IPS-NIHi7 (cell line): Measurements from ENCODE around the gene ATP2B3.

Experiments
- DNase-seq: peaks from one replicate; pipeline ENCODE4 v3.0.0; 2012; ENCODE audit warnings: mixed read lengths; ENCODE audit errors: extremely low spot score

Gene ATP2B3

DNA sequence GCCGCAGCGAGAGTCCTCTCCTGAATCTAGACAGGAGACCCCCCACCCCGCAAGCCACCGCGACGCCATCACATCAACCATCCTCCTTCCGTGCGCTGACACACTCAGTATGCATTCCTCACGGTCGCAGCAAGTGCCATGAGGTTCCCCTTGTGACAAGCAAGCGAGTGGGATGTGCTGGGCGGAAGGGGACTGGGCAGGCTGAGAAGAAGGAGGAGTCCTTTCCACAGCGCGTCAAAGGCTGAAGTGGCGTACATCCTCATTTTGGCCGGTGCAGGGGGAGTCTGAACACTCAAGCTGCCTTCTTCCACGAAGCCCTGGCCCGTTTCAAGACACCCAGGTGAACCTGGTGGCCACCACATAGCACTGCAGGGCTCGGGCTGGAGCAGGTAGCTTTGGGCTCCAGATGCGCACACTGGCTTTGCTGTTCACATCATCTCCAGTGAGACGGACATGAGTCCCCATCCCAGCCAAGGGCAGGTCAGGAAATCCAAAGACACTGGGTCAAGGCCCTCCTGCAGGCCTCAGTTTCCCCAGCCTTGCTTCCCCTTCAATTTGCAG is 51.1 kb downstream of the ATP2B3 start:
- DNase-seq: no peak

DNA sequence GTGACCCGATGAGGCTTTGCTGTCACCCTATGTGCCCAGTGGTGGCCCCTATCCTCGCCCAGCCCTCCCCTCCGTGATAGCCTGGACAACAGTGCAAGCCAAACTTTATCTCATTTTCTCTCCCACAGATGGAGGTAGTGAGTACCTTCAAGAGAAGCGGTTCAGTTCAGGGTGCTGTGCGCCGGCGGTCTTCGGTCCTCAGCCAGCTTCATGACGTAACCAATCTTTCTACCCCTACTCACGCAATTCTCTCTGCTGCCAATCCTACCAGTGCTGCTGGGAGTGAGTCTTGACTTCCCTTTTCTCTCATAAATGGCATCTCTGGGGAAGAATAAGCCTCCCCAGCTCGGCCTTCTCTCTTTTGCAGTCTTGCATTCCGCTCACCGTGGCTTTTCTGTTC is 52.0 kb downstream of the ATP2B3 start:
- DNase-seq: no peak

- DNase-seq: no peak
Observed at GRCh38 chrX:153571534-153571908, 54.1 kb downstream of the ATP2B3 start.

GRCh38 chrX:153572601-153573000 is 55.2 kb downstream of the ATP2B3 start:
- no peak for DNase-seq

DNA sequence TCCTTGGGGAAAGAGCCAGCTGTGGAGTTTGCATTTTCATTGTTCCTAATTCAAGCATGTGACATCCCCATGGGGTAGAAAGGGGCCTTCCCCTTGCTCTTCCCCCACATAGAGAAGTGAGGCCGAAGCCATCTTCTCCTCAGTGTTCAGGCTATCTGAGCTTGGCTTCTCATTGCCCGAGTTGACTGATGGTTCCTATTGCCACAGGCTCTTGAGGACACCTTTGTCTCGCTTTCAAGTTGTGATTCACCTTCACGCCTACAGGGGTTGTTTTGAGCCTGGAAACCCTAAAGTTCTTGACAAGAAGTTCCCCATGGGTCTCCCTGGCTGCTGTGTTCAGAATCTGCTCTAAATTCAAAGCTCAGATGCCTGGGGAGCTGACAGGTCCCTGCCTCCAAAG is 56.5 kb downstream of the ATP2B3 start:
- DNase-seq: peak; percentile 39

- no peak for DNase-seq
Observed at GRCh38 chrX:153576239-153576870, 58.9 kb downstream of the ATP2B3 start.

- DNase-seq: no peak
Observed at GRCh38 chrX:153576961-153577360, 59.5 kb downstream of the ATP2B3 start.

- DNase-seq: peak; percentile 51
Observed at GRCh38 chrX:153578200-153578835, 60.9 kb downstream of the ATP2B3 start.

DNA sequence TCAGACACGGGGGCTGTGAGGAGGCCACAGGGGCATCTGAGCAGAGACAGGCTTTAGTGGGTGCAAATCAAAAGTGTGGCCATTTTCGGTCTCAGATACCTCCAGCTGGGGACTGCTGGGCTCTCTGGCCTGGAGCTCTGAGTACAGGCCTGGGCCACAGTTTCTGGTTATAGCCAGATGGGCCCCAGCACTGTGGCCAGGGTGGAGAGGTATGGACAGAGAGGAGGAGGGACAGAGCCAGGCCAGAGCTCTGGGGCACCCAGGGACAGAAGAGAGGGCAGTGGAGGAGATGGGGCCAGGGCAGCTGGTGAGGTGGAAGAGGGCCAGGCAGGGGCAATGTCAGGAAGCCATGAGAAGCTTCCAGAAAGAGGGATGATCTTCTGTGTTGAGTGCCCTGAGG is 61.4 kb downstream of the ATP2B3 start:
- DNase-seq: no peak

DNA sequence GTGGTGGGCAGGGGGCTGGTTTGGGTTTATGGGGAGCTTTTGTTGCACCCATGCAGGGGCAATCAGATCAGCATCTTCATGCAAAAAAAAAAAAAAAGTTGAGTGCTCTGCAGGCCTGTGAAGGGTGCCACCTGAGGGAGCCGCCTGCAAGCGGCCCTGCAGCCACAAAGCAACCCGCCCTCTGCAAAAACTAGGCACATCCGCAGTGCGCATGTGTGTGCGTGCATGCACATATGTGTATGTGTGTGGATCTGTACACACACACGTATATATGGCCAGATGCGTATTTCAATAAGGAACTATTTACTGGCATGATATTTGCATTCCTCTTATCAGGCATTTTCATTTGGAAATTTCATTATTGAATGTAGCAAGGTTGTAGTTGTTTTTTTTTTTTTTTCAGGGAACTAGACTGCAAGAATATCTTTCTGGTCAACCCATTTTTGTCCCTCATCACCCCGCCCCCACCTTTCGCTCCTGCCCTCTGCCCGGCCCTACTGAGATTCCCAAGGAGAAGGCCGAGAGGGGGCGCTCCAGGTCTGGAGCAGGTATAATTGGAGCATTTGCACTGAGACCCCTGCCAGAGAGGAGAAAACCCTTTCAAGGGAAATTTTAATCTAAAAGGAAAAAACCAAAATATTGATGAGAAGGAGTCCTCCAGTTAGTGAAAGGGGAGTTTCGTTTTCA is 63.4 kb downstream of the ATP2B3 start:
- peak; percentile 60 for DNase-seq

GRCh38 chrX:153582896-153583295 is 65.5 kb downstream of the ATP2B3 start:
- DNase-seq: no peak

DNA sequence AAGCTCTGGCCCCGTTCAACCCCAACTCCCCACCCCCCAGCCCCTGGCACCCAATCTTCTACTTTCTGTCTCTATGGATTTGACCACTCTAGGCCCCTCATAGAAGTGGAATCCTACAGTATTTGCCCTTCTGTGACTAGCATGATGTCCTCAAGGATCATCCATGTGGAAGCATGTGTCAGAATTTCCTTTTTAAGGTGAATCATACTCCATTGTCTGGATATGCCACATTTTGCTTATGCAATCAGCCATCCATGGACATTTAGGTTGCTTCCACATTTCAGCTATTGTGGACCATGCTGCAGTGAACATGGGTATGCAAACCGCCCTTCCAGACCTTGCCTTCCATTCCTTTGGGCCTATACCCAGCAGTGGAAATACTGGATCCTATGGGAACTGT is 66.0 kb downstream of the ATP2B3 start:
- no peak for DNase-seq

GRCh38 chrX:153585827-153586226 is 68.4 kb downstream of the ATP2B3 start:
- no peak for DNase-seq

DNA sequence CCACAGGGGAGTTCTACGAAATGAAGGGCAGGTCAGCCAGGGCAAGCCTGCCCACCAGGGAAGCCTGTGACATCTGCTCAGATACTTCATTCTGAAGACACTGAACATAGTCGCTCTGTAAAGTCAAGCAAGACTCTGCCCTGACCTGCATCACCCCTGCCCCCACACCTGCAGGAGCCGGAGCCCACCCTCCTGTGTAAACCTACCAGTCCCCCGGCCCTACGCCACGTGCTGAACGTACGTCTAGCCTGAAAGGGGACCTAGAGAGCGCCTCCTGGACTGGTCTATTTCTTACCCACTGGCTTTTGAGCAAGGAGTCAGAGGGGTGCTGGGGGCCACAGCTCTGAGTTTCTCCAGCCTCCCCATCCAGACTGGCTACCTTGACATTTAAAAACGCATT is 69.9 kb downstream of the ATP2B3 start:
- DNase-seq: no peak

DNA sequence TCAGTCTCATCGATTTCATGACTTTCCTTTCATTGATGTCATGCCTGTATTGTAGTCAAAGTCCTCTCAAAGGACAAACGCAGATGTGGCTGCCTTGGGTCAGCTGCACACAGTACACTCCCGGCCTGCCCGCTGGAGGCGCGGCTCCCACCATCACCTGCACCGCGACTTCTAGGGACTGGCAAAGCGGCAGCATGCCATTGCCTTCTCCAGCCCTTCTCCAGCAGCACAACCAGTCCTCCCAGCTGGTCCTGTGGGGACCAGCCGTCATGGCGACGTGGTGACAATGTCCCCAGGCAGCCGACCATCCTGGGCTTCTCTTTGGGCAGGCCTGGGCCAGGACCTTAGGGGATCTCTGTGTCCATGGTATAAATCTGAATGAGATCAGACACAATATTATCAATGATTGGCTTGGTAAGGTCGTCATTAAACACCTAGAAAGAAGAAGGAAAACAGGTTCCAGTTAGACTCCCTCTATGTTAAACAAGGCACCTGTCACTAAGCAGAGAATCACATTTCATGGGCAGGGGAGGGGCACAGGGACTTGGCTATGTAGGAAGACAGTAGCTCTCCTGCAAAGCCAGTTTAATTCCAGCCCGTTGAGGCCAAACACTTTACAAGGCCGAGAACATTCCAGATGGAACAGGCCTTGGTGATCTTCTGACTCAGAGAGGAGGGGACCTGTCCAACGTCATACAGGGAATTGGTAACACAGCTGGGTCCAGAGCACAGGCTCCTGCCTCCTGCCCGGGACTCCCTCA is 70.8 kb downstream of the ATP2B3 start:
- no peak for DNase-seq

DNA sequence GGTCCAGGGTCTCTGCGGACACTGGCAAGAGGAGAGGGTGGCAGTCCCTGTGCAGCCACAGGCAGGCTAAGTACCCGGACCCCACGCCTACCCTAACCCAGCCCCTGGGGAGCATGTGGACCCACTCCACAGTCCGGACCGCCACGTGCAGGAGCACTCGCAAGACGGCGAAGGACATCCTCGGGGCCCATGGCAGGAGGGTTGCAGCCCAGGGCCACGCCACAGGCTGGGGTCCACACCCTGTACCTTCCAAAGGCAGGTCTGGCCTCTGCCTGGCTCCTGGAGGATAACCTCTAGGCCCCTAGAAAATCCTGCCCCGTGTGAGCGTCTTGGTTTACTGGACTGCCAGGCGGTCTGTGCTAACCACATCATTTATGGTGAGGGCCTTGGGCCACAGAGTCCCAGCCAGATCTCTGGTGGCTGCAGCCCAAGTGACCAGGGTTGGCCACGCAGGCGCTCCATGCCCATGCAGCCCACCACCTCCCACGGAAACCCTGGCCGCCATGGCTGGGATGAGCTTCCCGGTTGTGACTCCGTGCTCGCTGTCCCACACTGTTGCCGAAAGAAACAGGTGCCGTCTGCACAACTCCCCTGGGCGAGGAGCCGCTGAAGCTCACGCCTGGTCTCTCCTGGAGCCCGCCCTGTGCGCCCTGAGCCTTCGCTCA is 71.5 kb downstream of the ATP2B3 start:
- no peak for DNase-seq

DNA sequence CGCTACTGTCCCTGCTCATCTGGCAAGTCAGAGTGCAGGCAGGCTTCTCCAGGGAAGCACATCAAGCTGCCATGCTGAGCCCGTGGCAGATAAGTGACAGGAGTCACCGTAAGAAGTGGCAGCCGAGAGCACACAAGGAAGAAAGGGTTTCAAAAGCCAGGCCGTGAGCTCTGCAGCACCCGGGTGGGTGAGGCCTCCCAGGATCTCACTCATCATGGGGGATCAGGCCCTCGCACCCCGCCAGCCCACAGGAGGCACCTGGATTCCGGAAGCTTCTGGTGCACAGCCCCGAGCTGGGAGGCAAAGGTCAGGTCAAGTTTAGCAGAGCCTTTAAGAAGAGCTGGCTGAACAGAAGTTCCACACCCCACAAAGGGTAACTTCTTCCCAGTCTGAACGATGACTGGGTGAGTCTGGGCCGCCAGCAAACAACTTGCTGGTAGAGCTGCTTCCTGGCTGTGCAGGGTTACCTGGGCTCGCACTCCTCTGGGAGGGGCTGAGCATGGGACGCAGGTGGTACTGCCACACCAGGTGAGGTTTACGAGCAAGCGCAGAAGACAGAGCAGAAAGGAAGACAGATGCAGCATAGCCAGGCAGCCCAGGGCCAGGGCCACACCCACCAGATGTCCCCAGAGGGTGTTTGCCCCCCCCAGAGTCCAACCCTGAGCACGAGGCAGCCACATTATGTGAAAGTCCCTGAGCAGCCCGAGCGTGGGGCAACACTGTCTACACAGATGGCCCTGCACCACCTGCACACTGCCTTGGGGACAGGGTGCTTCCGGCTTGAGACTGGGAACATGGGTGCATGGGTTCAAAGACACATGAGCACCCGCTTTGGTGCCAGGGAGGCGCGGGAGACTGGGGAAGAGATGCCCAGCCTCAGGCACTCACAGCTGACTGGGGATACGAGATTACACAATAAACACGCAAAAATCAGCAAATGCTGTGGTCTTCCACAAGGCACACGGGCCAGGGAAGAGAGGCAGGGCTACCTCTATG is 73.8 kb downstream of the ATP2B3 start:
- DNase-seq: no peak

GRCh38 chrX:153592091-153592833 is 74.8 kb downstream of the ATP2B3 start:
- no peak for DNase-seq

DNA sequence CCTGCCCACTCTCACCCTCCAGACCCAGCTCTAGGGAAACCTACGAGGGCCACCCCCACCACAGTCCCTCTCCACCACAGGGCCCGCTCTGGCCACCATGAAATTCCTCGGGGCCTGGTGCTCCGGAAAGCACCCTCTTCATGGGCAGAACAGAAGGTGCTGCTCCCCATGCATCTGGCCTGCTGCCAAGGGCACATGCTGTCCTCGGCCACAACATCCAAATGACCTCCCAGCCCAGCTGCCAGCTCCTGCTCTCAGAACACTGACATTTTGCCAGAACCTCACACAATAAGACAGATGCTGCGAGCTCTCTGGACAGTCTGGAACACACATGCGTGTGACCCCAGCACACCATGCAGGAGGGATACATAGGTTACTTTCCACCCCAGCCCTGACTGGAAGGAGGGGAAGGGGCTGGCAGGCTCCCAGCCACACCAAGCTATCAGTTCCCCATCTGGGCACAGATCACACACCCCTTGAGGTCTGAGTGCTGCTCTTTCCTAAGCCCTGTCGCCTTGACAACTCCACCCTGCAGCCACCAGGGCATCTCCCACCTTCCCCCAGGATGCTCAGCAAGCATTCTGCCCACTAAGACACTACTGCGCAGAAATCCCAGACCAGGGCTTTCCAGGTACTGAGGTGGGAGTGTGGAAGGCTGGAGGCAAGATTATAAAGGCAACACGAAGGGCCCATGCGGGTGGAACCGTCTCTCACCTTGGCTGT is 75.7 kb downstream of the ATP2B3 start:
- no peak for DNase-seq
